IPS-NIHi7 (cell line): ENCODE measurements around the gene AGTPBP1.

Experiments
- DNase-seq: peaks from one replicate; pipeline ENCODE4 v3.0.0; 2012; ENCODE audit warnings: mixed read lengths; ENCODE audit errors: extremely low spot score

Gene AGTPBP1

DNA sequence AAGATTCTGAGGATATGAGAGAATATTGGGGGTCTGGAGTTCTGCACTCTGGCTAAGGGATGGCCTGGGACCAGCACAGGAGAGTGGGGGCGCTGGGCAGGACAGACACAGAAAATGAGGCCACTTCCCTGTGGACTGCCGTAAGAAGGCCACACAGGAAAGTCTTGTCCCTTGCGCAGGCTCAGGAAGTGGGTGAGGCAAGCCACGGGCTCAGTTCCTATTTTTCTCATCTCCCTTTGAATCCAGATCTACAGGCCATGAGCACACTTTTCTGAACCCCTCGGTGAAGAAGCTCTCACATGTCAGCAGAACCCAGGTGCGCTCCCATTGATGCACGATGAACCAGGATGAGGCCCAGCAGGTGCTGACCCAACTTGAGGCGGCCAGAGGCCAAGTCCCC, 207.4 kb downstream of the AGTPBP1 start:
- DNase-seq = no peak

DNA sequence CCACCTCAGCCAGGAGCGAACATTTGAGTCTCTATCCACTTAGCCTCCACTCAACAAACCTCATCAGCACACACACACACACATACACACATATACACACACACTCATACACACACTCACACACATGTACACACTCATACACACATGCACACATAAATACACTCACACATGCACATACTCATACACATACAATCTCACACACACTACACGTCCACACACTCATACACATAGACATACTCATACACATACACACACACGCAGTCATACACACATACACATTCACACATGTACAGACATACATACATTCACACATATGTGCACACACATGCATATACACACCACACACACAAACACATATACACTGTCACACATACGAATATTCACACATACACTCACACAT, 208.2 kb downstream of the AGTPBP1 start:
- DNase-seq = no peak

DNA sequence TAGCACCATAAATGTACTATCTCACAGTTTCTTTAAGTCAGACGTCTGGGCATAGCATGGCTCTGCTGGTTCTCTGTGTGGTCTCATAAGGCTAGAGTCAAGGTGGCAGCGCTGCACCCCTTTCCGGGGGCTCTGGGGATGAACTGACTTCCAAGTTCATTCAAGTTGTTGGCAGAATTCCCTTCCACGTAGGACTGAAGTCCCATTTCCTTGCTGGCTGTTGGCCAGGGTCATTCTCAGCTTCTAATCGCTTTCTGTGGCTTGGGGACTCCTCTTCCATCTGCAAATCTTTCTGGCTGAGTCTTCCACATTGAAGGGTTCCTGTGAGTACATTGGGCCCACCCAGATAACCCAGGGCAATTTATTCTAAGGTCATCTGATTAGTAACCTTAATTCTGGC, 211.0 kb downstream of the AGTPBP1 start:
- no peak for DNase-seq

DNA sequence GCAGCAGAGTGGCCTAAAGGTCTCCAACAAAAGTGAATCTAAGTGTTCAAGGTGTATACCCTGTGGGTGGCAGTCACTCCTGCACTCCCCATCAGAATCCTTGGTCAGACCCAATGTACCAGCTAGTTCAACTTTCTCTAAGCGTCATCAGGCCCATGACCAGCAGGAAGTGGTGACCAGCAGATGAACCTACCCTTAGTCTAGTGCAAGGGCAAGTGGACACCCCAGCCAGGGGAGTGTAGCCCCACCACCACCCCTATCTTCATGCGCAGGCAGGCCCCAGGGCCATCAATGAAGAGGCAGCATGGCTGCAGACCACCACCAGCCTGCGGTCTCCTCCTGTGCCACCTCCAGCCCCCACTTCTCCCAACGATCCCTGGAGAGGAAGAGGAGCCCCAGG, 213.1 kb downstream of the AGTPBP1 start:
- no peak for DNase-seq

DNA sequence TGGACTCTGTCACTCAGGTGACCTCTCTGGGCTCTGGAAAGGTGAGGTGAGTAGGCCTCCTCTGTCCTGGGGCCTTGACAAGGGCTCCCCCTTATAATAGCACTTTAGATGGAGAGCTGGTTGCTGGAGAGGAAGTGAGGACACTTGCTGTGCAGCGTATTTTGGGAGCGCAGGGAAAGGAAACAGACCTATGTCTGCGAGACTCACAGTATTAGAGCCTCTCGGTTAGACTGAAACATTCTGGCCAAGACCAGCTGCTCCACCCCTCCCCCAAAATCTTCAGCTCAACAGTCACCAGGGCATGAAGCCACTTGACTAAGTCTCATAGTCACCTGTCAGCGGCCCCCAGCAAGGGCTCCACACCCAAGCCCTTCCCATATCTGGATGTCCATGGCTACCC, 213.6 kb downstream of the AGTPBP1 start:
- DNase-seq = no peak

DNA sequence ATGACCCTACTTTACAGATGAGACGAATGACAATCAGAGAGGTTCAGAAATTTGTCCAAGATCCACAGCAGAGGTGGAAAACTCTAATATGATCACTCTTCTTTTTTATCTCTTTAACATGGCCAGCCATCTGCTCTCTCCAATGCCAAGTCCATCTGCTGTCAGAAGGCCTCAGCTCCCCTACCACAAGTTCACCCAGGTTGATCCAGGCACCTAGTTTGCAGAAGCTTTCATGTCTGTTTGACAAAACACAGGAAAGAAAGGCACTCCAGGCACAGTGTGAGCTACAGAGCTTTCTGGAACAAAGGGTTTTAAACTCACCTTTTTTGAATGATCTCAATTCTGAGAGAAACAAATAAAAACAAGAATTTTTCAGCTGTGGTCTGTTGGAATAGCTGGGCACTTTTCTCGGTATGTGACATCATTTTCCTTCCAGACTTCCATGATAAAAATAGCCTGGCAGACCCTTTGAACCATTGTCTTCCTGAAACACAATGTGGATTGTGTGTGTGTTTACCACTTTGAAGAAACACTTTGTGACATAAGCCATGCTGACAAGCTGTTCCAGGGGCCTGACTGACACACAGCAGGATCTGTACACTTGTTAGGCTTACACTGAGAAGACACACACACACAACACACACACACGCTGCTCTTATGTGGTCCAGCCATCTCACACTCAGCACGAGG, 214.3 kb downstream of the AGTPBP1 start:
- DNase-seq = no peak

DNA sequence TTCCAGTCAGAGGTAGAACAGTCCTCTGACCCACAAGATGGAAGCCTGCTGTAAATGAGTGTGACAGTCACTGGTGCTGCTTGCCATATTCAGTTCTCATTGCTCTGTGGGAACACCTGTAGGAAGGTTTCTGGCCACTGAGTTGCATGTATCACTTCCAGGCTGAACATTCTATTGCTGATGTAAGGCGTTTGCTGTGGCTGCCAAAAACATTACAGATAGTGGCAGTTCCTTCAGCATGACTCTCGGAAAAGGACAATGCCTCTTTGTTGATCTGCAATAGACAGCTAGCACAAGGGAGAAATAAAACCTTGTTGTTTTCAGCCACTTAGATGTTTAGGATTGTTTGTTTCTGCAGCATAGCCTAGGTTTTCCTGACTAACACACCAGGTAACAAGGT, 217.2 kb downstream of the AGTPBP1 start:
- no peak for DNase-seq

DNA sequence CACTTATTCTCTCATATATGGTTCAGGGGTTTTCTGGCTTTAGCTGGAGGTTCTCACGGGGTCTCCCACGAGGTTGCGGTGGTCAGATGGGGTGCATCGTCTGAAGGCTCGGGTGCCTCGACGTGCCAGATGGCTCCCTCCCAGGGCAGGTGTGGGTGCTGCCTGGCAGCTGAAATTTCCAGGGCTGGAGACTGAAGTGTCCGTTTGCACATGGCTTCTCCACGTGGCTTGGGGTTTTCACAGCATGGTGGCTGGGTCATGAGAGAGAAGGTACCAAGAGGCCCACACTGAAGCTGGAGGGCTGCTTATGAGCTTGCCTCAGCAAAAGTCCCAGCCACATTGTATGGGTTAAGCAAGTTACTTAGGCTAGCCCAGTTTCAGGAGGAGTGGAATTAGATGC, 218.6 kb downstream of the AGTPBP1 start:
- DNase-seq = no peak

DNA sequence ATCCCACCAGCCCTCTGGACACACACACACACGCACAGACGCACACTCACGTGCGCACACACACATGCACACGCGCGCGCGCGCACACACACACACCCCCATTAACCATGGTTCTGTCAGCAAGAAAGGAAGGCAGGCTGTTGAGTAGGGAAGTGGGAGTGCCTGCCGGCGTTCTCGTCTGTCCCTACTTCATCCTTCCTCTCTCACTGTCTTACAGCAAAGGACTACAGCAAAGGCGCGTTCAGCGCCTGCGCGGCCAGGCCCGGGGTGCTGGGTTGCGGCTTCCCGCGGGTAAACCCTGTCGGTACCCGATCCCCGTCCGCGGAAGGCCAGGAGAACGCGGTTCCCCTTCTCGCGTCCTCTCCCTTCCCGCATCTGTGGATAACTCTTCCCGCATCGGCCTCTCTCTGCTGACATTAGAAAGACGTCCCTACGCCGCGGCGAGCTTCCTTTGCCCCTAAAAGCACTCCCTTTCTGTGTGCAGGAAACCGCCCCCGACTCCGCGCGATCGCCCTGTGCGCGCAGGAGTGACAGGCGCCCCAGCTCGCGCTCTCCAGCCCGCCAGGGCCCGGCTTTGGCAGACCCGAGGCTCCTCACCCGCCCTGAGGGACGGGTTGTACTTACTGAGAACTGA, 219.2 kb downstream of the AGTPBP1 start:
- peak; percentile 84 for DNase-seq

DNA sequence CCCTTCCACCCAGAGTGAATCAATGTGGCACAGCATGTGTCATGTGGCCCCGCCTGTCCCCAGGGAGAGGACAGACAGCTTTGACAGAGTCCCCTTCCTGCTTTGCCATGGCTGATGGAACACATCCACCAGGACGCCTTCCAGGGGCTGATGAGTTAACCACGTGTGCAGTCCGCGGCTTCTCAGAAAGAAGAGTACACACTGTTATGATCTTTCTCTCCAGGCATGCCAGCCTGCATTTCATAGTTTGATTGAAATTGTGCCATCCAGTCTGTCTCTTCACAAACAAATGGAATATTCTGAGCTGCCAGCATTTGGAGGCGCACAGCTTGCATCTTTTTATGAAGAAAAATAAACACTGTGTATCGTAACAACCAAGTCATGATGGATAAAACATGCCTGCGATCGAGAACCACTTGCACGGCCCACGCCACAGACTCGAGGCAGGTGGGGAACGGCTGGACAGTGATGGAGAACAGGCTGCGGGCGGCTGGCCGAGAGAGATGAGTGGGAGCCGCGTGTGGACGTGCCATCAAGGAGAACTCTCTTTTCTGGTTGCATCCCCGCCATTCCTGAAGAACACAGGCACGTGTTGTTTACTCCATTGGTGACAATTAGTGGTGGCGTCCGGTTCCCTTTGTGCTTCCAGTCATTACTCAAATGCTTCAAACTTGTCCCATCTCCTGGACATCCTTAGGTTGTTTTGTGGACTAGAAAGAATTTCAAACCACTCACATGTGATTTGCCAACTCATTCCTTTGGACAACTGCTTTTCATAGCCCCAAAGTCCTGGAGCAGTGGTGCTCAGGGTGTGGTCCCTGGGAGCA, 220.2 kb downstream of the AGTPBP1 start:
- no peak for DNase-seq

DNA sequence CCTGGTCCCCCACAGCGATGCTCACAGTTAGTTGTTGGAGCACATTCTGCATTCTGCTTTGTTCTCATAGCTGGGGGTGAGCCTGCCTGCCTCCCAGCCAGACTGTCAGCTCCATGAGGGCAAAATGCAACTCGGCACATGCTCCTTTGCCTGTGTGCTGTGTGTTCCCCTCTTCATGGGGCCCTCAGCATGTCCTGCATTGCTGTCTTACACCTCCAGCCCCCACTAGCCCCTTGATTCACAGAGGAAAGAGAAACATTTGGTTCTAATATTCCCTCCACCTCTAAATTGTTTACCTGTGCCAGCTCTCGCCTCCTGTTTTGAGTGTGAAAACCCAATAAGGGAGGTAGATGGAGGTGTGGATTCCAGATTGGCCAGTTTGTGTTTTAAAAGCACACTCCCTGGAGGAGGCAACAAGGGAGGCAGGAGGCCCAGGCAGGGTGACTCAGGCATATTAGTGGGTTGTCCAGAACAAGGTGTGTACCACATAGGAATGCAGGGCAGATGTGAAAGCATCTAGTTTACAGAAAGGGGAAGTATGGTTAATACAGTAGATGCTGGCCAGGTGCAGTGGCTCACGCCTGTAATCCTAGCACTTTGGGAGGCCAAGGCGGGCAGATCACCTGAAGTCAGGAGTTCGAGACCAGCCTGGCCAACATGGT, 224.6 kb downstream of the AGTPBP1 start:
- DNase-seq = no peak

DNA sequence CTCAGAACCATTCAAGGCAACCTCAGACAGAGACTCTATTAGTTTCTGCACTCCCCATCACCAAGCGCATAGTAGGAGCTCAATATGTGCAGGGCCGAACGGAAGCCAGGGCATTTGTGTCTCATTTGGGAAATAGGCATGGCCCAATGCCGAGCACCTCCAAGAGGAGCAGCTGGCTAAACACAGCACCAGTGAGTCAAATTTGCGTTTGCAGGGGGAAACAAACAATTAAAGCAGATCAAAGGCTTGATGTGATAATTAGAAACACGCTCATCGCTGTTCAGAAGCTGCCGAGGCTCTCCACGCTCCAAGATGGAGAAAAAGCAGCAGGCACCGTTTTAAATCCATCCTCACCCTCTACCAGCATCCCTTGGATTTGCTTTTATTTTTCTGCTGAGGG, 225.3 kb downstream of the AGTPBP1 start:
- DNase-seq = no peak

DNA sequence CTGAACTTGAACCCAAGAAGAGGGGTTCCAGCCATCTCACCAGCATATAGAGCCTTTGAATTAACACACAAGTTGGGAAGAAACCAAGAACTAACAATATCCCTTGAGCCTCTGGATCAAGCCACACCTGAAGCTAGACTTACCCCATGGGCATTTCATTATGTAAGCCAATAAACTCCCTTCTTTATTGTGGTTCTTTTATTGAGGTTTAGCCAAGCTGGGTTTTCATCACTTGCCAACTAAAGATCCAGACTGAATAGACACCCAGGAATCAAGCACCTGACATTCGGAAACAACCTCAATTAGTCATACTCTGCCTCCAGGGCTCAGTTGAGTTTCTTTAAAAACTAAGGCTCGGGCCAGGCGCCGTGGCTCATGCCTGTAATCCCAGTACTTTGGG, 226.7 kb downstream of the AGTPBP1 start:
- DNase-seq = no peak

DNA sequence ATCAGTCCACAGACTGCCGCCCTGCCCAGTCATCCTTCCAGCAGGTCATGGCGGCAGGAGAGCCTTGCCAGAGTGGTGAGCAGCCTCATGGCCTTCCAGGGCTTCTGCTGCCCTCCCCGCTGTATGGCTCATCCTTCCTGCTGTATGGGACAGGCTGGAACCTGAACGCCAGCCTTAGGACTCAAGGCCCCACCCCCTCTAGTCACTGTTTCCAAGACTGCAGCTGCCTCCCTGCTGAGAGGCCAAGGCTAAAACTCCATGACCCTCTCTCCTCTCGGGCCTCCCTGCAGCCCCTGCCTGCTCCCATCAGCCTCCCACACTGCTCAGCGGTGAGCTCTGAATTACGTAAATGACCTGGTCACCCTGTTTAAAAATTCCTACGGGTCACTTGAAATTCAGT, 227.5 kb downstream of the AGTPBP1 start:
- peak; percentile 40 for DNase-seq

DNA sequence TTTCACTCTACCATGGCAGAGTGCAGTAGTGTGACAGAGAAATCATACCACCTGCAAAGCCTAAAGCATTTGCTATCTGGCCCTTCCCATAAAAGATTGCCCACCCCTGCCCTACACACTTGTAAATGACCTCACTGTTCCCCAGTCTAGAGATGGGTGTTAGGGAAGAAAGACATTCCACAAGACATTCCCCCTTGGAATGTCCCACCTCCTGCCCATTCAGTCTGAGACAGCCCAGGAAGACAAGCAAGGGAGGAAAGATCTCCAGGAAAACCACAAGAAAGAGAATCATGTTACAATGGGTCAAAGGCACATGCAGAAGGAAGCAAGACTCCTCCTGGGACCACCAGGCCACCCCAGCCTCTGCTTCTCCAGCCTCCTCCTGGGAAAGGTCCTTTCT, 230.0 kb downstream of the AGTPBP1 start:
- DNase-seq = no peak

DNA sequence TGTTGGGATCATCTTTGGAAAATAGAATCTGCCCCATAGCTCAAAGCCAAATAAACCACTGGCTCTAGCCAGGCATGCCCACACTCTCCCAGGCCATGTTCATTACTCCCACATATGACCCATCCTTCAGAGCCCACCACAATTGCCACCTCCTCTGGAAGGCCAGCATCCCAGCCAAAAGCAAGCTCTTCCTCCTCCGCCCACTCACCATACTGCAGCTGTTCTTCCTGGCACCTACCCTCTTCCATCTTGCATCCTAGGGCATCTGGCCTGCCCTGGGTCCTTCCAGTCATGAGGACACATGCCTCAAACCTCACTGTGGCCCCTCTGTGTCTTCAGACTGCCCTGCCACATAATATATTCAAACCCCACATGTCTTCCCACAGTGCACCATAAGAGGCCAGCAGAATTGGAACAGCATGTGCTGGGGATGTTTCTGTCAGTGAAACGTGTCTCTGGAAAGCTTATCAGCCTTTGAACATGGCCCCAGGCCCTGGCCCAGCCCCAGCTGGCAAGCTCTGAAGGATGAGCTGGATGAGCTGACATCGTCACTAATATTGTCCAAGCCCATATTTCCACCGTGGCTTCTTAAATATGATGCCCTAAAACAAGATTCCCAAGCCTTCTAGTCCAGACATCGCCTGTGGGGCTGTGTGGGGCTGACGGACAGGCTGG, 230.8 kb downstream of the AGTPBP1 start:
- DNase-seq = no peak

DNA sequence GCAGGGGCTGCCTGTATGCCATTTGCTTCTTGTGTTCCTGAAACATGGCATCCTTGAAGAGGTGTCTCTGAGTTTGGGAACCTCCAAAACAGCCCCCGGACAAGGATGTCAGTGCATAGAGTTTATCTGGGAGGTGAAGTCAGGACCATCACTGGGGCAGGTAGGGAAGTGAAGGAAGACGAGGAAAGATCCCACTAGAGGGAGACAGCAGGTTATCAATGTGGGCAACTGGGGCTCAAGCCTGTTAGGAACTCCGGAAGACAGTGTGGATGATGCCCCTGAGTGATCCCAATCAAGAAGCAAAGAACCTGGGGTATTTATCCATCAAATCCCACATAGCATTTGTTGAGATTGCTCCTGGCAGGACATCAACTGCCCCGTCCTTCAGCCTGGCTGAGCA, 233.1 kb downstream of the AGTPBP1 start:
- peak; percentile 69 for DNase-seq

DNA sequence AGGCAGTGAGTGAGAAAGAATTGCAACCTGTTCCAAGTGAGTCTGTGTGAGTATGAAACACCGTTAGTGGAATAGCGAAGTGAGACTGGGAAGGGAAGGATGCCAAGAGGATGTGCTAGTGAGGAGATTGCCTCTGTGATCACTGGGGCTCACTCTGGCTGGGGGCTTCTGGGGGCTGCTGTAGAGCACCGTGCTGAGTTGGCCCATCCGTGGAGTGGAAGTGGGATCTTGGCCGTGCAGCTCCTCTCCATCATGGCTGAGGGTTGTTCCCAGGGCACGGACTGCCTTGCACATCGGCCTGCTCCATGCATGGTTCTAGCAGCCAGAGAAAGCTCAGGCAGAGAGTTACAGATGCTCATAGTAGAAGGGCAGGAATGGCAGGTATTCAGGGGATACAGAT, 236.1 kb downstream of the AGTPBP1 start:
- DNase-seq = no peak

DNA sequence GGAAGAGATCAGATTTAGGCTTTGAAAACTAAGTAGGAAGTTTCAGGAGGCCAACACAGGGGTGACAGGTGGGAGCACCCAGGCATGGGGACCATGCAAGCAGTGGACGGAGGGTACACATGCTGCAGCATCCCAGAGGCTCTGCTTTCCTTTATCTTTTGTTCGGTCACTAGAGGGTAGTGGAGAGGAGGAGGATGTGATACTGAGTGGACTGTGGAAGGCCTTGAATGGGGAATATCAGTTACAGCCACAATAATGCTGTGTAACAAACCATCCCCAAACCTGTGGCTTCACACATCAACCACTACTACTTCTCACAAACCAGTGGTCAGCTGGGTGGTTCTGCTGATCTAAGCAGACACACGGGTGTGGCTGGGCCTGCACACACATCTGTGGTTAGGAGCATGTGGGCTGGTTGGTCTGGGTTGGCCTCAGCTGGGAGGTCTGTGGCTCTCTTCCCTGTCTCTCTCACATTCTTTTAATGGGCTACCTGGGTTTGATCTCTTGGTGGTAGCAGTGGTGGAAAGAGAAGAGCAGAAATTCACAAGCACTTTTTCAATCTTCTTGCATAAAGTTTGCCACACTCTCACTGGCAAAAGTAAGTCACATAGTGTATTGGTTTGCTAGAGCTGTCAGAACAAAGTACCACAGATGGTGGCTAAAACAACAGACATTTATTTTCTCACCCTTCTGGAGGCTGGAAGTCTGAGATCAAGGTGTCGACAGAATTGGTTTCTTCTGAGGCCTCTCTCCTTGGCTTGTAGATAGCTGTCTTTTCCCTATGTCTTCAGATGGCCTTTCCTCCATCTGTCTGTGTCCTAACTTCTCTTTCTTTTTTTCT, 238.7 kb downstream of the AGTPBP1 start:
- DNase-seq = no peak

DNA sequence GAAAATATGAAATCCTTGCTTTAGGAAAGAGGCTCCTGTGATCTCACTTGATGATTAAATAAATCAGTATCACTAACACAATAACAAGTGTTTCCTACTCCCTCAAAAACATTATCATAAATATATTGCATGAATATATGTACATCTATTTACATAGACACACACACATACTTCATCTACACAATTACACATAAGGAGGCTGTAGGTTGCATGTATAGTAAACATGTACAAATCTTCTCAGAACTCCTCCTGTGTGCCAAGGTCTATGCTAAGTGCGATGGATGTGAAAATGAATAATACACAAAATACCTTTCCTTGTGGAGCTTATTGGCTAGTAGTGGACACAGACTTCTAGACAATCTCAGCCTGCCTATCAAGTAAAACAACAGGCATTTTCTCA, 239.9 kb downstream of the AGTPBP1 start:
- DNase-seq = no peak

DNA sequence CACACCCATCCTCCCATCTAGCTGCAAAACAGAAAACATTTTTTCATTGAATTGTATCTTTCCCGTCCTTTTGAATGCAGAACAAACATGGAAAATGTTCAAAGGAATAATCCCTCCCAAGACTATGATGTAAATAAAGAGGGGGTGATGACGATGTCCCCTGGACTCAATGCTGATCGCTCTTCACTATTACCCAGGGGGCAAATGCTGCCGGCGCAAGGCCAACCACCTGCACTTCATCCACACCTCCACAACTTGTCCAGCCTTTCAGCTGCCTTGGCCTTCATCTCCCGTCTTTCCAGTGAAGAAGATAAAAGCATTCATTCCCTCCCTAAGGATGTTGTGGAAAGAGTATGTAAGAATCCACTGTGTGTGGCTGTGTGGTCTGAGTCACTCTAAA, 240.3 kb downstream of the AGTPBP1 start:
- no peak for DNase-seq
